Adrenal gland (tissue), 12 donors: ENCODE data around the gene NDUFS6. TPM values are rescaled to one million over a fixed set of nuclear protein-coding genes. Genes with fewer than 3 reads are reported as not detected.

Experiments
- DNase-seq, 7 donors: peaks; one replicate each; pipeline ENCODE4 v3.0.0-alpha.2; 2019 to 2020
- H3K27ac ChIP-seq, 5 donors: fragments of 200-600 bp; sonication (generic) in 4 of 5; 1 replicate in 3 of 5; 2 replicates in 2 of 5; pipeline versions ENCODE4 v1.5.1 to v1.8.0; 2016 to 2020; ENCODE audit warnings: mild to moderate bottlenecking in 1 of 5
- H3K27me3 ChIP-seq: fragments of 200-600 bp; 2 replicates; pipeline ENCODE4 v1.8.0; 2021
- H3K36me3 ChIP-seq, 2 donors: fragments of 200-600 bp; replicated peaks in 1 of 2; 1 replicate in 1 of 2; 2 replicates in 1 of 2; pipeline versions ENCODE4 v1.5.1 to v1.8.0; 2018 to 2022
- H3K4me1 ChIP-seq, 2 donors: fragments of 200-600 bp; replicated peaks in 1 of 2; 1 replicate in 1 of 2; 2 replicates in 1 of 2; pipeline versions ENCODE4 v1.5.1 to v1.8.0; 2018 to 2021
- H3K4me3 ChIP-seq, 4 donors: fragments of 200-600 bp; sonication (generic) in 3 of 4; one replicate each; pipeline ENCODE4 v1.5.1; 2016 to 2018
- H3K9me3 ChIP-seq, 3 donors: fragments of 200-600 bp; sonication (generic) in 1 of 3; replicated peaks in 1 of 3; 1 replicate in 2 of 3; 2 replicates in 1 of 3; pipeline versions ENCODE4 v1.5.1 to v1.8.0; 2016 to 2021
- POLR2A ChIP-seq, 2 donors: fragments of 450-650 bp; IDR thresholded peaks; one replicate each; pipeline ENCODE4 v1.6.1; 2017; ENCODE audit warnings: antibody characterized with exemption in 2 of 2, mild to moderate bottlenecking in 2 of 2, moderate library complexity in 1 of 2
- WGBS, 4 donors: extraction: QIAGEN DNeasy Blood & Tissue Kit in 2 of 4; methylation state at CpG; one replicate each; pipeline versions ENCODE4 v1.1.5 to v1.1.7; 2013 to 2017; 5-methylcytosine and 5-hydroxymethylcytosine counted together
- intact Hi-C, 2 donors: fragments of 100-400 bp; cut with DNase I; formaldehyde crosslinking; loops; one replicate each; pipeline versions ENCODE4 v1.14.1 to v1.15.0; 2022 to 2023
- polyA plus RNA-seq, 3 donors: library from polyadenylated mRNA; stranded (reverse); fragments of 200-250 nt in 2 of 3; fragments of 350-450 nt in 1 of 3; fragmentation: Illumina TruSeq in 1 of 3; extraction: RNeasy Lipid Tissue Mini Kit (QIAGEN cat#74804) in 1 of 3; gene quantifications; one replicate each; pipeline ENCODE4 v1.2.3, GENCODE V29; 2013 to 2014
- total RNA-seq, 9 donors: library from RNA; depleted of rRNA in 4 of 9; stranded (reverse); fragments of >200 nt in 4 of 9; fragments of 120-200 nt in 1 of 9; fragmentation: NEBNext Ultra II Directional in 1 of 9; extraction: Animal tissue kit (Norgen Biotek cat#: 25700) in 1 of 9; gene quantifications; one replicate each; pipeline versions ENCODE4 v1.1.0 to v1.2.4, GENCODE V29; 2013 to 2023
- TF ChIP-seq, protein P1 (sequence below), 6 experiments: fragments of 450-650 bp in 4 of 6; fragments of 200-600 bp in 2 of 6; sonication (generic) in 1 of 6; IDR thresholded peaks; 1 replicate in 5 of 6; 2 replicates in 1 of 6; pipeline versions ENCODE4 v1.5.1 to v1.8.0; 2016 to 2021; ENCODE audit warnings: antibody characterized with exemption in 6 of 6, mild to moderate bottlenecking in 2 of 6, moderate library complexity in 1 of 6
- donor health status: healthy with polysubstance abuse.
- donor health status: Bipolar disorder and iron deficiency.
- donor health status: DM: yes; HTN: yes; CAD: no.
- donor health status: DM: no; HTN: no; CAD: no.
- donor health status: DM: no; HTN: no; CAD: no.
- donor health status: DM: yes; HTN: yes; CAD: no.

NDUFS6 gene
- total and polyA plus RNA-seq, 12 donors = 23.3 to 75.8 (median 37.9) TPM

DNA sequence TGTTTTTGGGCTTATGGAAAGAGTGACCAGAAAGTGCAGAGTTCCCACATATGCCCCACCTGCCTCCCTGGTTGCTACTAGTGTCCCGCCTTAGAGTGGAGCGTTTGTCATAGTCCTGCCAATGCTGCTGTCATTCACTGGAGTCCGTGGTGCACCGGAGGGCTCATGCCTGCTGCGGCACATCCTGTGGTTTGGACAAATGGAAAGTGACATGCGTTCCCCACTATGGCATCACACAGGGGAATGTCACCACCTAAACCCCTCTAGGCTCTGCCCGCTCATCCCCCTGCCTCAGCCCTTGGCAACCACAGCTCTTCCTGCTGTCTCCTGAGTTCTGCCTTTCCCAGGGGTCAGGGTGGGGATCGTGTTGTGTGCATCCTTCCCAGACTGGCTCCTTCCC, 52.3 kb downstream of the NDUFS6 start:
- WGBS, 4 donors = 70 to 78% (median 73%) methylated on average over 6 to 8 of the region's 8 CpGs
- Histone ChIP-seq H3K9me3 (no peaks in the 10 kb centered on the region), H3K27me3 (peaks cover 23% of the 10 kb centered on the region), H3K4me3 (no peak overlapping the region), H3K4me1 (no peaks in the 10 kb centered on the region), H3K27ac (no peak overlapping the region), H3K36me3 (no peaks in the 10 kb centered on the region)
- TF ChIP-seq, protein P1, sequence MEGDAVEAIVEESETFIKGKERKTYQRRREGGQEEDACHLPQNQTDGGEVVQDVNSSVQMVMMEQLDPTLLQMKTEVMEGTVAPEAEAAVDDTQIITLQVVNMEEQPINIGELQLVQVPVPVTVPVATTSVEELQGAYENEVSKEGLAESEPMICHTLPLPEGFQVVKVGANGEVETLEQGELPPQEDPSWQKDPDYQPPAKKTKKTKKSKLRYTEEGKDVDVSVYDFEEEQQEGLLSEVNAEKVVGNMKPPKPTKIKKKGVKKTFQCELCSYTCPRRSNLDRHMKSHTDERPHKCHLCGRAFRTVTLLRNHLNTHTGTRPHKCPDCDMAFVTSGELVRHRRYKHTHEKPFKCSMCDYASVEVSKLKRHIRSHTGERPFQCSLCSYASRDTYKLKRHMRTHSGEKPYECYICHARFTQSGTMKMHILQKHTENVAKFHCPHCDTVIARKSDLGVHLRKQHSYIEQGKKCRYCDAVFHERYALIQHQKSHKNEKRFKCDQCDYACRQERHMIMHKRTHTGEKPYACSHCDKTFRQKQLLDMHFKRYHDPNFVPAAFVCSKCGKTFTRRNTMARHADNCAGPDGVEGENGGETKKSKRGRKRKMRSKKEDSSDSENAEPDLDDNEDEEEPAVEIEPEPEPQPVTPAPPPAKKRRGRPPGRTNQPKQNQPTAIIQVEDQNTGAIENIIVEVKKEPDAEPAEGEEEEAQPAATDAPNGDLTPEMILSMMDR (IDR thresholded peaks at IDR 0.05) = no peak
- TF ChIP-seq POLR2A (IDR thresholded peaks at IDR 0.05) = no peak
- DNase-seq = no peak
- intact Hi-C loops = no loop called here

DNA sequence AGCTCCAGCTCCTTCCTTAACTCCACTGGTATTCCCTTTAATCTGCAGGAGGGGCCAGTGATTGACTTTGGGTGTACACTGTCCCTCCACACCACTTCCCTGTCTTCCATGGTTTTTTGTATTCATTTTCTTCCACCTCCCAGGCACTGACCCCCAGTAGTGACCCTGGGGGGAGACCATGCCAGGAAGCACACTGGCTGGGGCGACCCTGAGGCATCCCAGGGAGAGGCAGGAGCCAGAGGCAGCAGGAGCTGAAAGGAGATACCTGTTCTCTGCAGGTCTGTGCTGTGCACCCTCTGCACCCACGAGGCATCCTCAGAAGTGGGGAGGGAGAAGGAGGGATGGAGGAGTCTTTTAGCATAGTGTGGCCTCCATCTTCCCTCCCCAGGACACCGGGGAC, 53.9 kb downstream of the NDUFS6 start:
- H3K4me3 ChIP-seq = no peak overlapping the region
- peaks cover 23% of the 10 kb centered on the region for H3K27me3 ChIP-seq
- H3K4me1 ChIP-seq = no peaks in the 10 kb centered on the region
- 34 to 58% (median 45%) methylated on average over 3 of the region's 3 CpGs for WGBS, 4 donors
- TF ChIP-seq, protein P1 (IDR thresholded peaks at IDR 0.05) = no peak
- intact Hi-C loops = no loop called here
- H3K9me3 ChIP-seq = no peaks in the 10 kb centered on the region
- DNase-seq = no peak
- H3K27ac ChIP-seq = no peak overlapping the region
- no peaks in the 10 kb centered on the region for H3K36me3 ChIP-seq

DNA sequence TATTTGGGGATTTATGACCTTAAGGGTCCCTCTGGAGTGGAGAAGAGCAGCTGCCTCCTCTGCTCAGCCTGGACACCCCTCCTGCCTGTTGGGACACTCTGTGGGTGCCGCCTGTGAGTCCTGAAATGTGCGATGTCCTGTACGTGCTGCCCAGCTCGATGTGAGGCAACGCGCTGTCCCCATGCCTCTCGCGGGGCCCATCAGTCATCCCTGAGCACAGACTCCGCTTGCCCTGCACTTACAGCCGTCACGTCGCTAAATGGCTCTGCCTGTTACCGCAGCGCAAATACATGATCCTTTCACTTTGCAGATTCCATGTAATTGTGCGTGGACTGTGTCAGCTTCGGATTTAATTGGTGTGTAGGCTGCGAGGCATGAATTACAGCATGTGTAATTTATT, 54.4 kb downstream of the NDUFS6 start:
- DNase-seq = no peak
- Histone ChIP-seq H3K27ac (no peak overlapping the region), H3K9me3 (no peaks in the 10 kb centered on the region), H3K4me1 (no peaks in the 10 kb centered on the region), H3K27me3 (peaks cover 23% of the 10 kb centered on the region), H3K36me3 (no peaks in the 10 kb centered on the region), H3K4me3 (no peak overlapping the region)
- 55 to 64% (median 61%) methylated on average over 15 to 17 of the region's 17 CpGs for WGBS, 4 donors
- no peak for TF ChIP-seq POLR2A (IDR thresholded peaks at IDR 0.05)
- TF ChIP-seq, protein P1 (IDR thresholded peaks at IDR 0.05) = no peak
- intact Hi-C loops = no loop called here

DNA sequence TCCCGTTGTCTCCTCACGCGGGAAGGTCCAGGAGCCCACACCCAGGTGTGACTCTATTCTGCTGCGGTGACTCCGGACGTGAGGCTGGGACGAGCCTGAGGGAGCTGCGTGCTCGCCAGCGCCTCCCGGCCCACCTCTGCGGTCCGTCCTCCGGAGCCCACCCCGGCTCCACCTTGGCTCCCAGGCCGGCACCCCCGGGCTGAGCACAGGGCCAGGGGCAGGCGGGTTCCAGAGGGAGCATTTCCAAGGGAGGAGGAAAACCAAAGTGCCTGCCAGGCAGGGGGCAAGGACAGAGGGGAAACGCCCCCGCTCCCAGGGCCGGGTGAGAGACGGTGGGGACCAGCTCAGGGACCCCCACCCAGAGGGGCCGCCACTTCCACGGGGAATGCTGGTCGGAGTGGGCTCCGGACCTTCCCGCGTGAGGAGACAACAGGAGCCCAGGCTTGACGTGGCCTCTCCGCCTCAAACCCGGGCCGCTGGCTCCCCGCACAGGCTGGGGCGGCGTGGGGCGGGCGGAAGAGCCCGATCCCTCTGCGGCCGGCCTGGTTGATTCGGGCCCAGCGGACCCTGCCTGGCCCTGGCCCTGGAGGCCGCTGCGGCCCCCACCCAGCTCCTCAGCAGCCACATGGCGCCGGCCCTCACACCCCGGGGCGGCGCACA, 55.5 kb downstream of the NDUFS6 start:
- no peaks in the 10 kb centered on the region for H3K9me3 ChIP-seq
- no peak for TF ChIP-seq POLR2A (IDR thresholded peaks at IDR 0.05)
- TF ChIP-seq, protein P1 (IDR thresholded peaks at IDR 0.05) = no peak
- intact Hi-C loops = no loop called here
- DNase-seq = no peak
- H3K27ac ChIP-seq = no peak overlapping the region
- no peaks in the 10 kb centered on the region for H3K4me1 ChIP-seq
- H3K4me3 ChIP-seq = no peak overlapping the region
- no peaks in the 10 kb centered on the region for H3K36me3 ChIP-seq
- H3K27me3 ChIP-seq = peaks cover 18% of the 10 kb centered on the region
- WGBS, 4 donors = 48 to 85% (median 73%) methylated on average over 16 to 49 of the region's 49 CpGs
